Mesothelial cell of epicardium (in vitro differentiated cells): ENCODE data around the gene KRTAP13-1. TPM values are rescaled to one million over a fixed set of nuclear protein-coding genes. Genes with fewer than 3 reads are reported as not detected.

Experiments used
- DNase-seq, 2 experiments: peaks; one replicate each; pipeline ENCODE4 v3.0.0; 2021; ENCODE audit warnings: low spot score in 2 of 2; ENCODE audit not compliant: unreplicated experiment in 2 of 2
- H3K27ac Mint-ChIP-seq: 2 replicates; pipeline ENCODE4 v1.8.0; 2021; ENCODE audit warnings: mixed read lengths
- H3K27me3 Mint-ChIP-seq: 2 replicates; pipeline ENCODE4 v1.8.0; 2021; ENCODE audit warnings: low read depth, mixed read lengths
- H3K36me3 Mint-ChIP-seq: 2 replicates; pipeline ENCODE4 v1.8.0; 2021; ENCODE audit warnings: mixed read lengths
- H3K4me1 Mint-ChIP-seq: 2 replicates; pipeline ENCODE4 v1.8.0; 2021; ENCODE audit warnings: mixed read lengths
- H3K4me3 Mint-ChIP-seq: 2 replicates; pipeline ENCODE4 v1.8.0; 2021; ENCODE audit warnings: mild to moderate bottlenecking, moderate library complexity, mixed read lengths
- H3K9me3 Mint-ChIP-seq: 2 replicates; pipeline ENCODE4 v1.8.0; 2021; ENCODE audit warnings: mixed read lengths
- microRNA-seq: library from miRNA; unstranded; fragments of <30 nt; microRNA quantifications from one replicate; pipeline ENCODE4 v1.2.0, GENCODE V29; 2021; ENCODE audit warnings: inconsistent platforms, mixed read lengths
- total RNA-seq: library from RNA; stranded (reverse); gene quantifications from 3 replicates; pipeline ENCODE4 v1.2.1, GENCODE V29; 2021
- TF ChIP-seq, protein P1 (sequence below): fragments of 200-600 bp; sonication (generic); IDR thresholded peaks from one replicate; pipeline ENCODE4 v1.5.0; 2021; ENCODE audit warnings: antibody characterized with exemption; ENCODE audit not compliant: unreplicated experiment

Gene KRTAP13-1
- total RNA-seq, 1 donor from 2014 or later: not detected

DNA sequence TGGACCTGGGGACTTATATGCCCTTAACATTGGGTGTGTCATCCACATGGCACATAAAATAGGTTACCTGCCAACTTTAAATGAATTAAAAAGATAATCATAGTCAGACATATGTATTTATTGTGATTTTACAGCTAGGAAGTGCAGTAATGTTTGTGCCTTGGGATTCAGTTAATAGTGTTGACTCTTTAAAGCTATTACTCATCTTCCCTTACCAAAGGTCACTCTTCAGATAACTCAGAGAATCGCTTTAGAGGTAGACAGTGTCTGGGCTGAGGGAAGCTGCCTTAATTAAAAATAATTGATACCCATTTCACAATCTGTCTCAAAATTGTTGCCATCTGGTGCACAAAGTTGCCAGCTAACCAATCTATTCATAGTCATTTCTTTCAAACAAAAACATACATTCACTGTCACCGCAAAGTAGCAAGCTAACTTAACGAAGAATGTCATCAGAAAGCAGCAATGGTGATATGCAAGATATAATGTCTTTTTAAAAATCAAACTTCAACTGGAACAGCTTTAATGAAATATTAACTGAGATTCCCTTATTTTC is 41.3 kb downstream of the KRTAP13-1 start:
- no peaks in the 10 kb centered on the region for H3K36me3 Mint-ChIP-seq
- TF ChIP-seq, protein P1, sequence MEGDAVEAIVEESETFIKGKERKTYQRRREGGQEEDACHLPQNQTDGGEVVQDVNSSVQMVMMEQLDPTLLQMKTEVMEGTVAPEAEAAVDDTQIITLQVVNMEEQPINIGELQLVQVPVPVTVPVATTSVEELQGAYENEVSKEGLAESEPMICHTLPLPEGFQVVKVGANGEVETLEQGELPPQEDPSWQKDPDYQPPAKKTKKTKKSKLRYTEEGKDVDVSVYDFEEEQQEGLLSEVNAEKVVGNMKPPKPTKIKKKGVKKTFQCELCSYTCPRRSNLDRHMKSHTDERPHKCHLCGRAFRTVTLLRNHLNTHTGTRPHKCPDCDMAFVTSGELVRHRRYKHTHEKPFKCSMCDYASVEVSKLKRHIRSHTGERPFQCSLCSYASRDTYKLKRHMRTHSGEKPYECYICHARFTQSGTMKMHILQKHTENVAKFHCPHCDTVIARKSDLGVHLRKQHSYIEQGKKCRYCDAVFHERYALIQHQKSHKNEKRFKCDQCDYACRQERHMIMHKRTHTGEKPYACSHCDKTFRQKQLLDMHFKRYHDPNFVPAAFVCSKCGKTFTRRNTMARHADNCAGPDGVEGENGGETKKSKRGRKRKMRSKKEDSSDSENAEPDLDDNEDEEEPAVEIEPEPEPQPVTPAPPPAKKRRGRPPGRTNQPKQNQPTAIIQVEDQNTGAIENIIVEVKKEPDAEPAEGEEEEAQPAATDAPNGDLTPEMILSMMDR: no peak
- peaks cover 22% of the 10 kb centered on the region for H3K4me1 Mint-ChIP-seq
- peaks cover 11% of the 10 kb centered on the region for H3K27me3 Mint-ChIP-seq
- no peak overlapping the region for H3K4me3 Mint-ChIP-seq
- no peaks in the 10 kb centered on the region for H3K9me3 Mint-ChIP-seq
- no peak overlapping the region for H3K27ac Mint-ChIP-seq
- DNase-seq: no peak

DNA sequence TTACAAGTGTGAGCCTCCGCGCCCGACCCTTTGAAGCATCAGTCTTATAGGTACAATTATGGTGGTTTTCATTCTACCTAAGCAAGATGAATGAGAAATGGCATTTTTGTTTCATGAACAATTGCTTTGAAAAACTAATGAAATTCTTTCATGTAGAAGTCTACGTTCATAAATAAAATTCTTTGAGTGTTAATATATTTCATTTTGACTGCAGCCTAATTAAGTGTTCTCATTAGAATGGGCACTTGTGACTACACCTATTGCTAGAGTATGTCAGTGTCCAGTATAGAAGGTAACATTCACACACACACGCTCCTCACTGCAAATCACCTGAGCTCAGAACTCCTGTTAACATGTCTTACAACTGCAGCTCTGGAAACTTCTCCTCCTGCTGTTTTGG is 44.1 kb downstream of the KRTAP13-1 start, which contains the start of gene KRTAP15-1:
KRTAP15-1 (plus strand) TSS at position 301 of the 400 bp plus-strand sequence; CDS start at position 354, 53 bp downstream.
- TF ChIP-seq, protein P1: no peak
- DNase-seq: no peak
- H3K4me1 Mint-ChIP-seq: peaks cover 22% of the 10 kb centered on the region
- H3K36me3 Mint-ChIP-seq: no peaks in the 10 kb centered on the region
- H3K27ac Mint-ChIP-seq: no peak within 1 kb of the TSS
- H3K27me3 Mint-ChIP-seq: peaks cover 6% of the 10 kb centered on the region
- H3K9me3 Mint-ChIP-seq: no peaks in the 10 kb centered on the region
- H3K4me3 Mint-ChIP-seq: no peak within 1 kb of the TSS

DNA sequence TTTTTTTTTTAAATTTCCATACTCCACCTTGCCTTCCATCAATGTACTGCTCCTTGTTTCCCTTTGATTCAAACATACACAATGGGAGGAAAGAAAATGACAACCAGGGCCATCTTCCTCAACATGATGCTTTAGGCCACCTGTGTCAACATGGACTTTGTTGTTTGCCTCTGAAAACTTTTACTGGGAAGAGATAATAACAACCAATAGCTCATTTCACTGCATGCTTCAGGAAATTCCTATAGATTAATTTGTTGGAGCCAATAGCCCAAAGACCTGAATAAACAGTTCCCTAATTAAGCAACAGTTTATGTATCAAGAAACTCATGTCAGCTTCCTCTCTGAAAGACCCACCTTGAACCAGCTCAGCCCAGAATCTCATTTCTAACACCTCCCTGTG is 47.4 kb downstream of the KRTAP13-1 start:
- H3K27ac Mint-ChIP-seq: no peak overlapping the region
- no peaks in the 10 kb centered on the region for H3K36me3 Mint-ChIP-seq
- no peaks in the 10 kb centered on the region for H3K9me3 Mint-ChIP-seq
- peaks cover 7% of the 10 kb centered on the region for H3K4me1 Mint-ChIP-seq
- peaks cover 4% of the 10 kb centered on the region for H3K27me3 Mint-ChIP-seq
- H3K4me3 Mint-ChIP-seq: no peak overlapping the region
- TF ChIP-seq, protein P1: no peak
- no peak for DNase-seq

DNA sequence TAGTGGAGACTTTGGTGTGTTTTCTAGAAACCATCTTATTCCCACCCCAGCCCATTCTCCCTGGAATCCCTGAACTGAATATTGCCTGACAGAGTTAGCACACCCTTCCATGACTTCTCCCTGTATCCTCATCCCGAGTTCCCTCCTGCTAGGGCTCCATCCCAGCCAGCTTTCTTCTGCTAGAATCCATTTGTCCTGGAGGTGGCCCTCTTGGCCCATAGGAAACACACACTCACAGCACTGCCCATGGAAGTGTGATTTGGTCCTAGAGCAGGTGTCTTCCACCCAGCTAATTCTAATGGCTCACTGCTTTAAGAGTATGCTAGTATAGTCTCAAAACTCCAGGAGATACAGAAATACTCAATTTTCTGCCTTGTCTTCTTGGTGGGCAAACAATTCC is 48.4 kb downstream of the KRTAP13-1 start:
- H3K4me3 Mint-ChIP-seq: no peak overlapping the region
- H3K9me3 Mint-ChIP-seq: no peaks in the 10 kb centered on the region
- peaks cover 4% of the 10 kb centered on the region for H3K27me3 Mint-ChIP-seq
- TF ChIP-seq, protein P1: no peak
- no peaks in the 10 kb centered on the region for H3K4me1 Mint-ChIP-seq
- no peaks in the 10 kb centered on the region for H3K36me3 Mint-ChIP-seq
- H3K27ac Mint-ChIP-seq: no peak overlapping the region
- DNase-seq: no peak

Small RNA genes within 50 kb of the gene (microRNA-seq; reads per million reads assigned to microRNA genes)
- not detected for gene MIR4327

Other genes starting within 250 kb of the KRTAP13-1 start
- not detected in 3 replicates for gene CLDN17, start 229.2 kb upstream of the KRTAP13-1 start, total RNA-seq
- 1.2 to 1.4 TPM (median 1.2 TPM) in 3 replicates for gene CLDN8, start 179.9 kb upstream of the KRTAP13-1 start, total RNA-seq
- gene KRTAP24-1, start 113.1 kb upstream of the KRTAP13-1 start, total RNA-seq: not detected in 3 replicates
- not detected in 3 replicates for gene KRTAP25-1, start 106.5 kb upstream of the KRTAP13-1 start, total RNA-seq
- gene KRTAP26-1, start 75.7 kb upstream of the KRTAP13-1 start, total RNA-seq: not detected in 3 replicates
- gene KRTAP27-1, start 58.3 kb upstream of the KRTAP13-1 start, total RNA-seq: not detected in 3 replicates
- not detected in 3 replicates for gene KRTAP23-1, start 47.4 kb upstream of the KRTAP13-1 start, total RNA-seq
- gene KRTAP13-2, start 23.8 kb upstream of the KRTAP13-1 start, total RNA-seq: not detected in 3 replicates
- gene KRTAP13-3, start 29.9 kb downstream of the KRTAP13-1 start, total RNA-seq: not detected in 3 replicates
- gene KRTAP13-4, start 34.2 kb downstream of the KRTAP13-1 start, total RNA-seq: not detected in 3 replicates
- gene KRTAP15-1, start 44.2 kb downstream of the KRTAP13-1 start, total RNA-seq: not detected in 3 replicates
- not detected in 3 replicates for gene KRTAP19-1, start 84.3 kb downstream of the KRTAP13-1 start, total RNA-seq
- not detected in 3 replicates for gene KRTAP19-2, start 91.4 kb downstream of the KRTAP13-1 start, total RNA-seq
- not detected in 3 replicates for gene KRTAP19-3, start 96.0 kb downstream of the KRTAP13-1 start, total RNA-seq
- gene KRTAP19-4, start 101.1 kb downstream of the KRTAP13-1 start, total RNA-seq: not detected in 3 replicates
- not detected in 3 replicates for gene KRTAP19-5, start 106.1 kb downstream of the KRTAP13-1 start, total RNA-seq
- gene KRTAP19-6, start 145.8 kb downstream of the KRTAP13-1 start, total RNA-seq: not detected in 3 replicates
- gene KRTAP19-7, start 165.3 kb downstream of the KRTAP13-1 start, total RNA-seq: not detected in 3 replicates
- gene KRTAP22-2, start 194.4 kb downstream of the KRTAP13-1 start, total RNA-seq: not detected in 3 replicates
- gene KRTAP6-3, start 196.4 kb downstream of the KRTAP13-1 start, total RNA-seq: not detected in 3 replicates
- not detected in 3 replicates for gene KRTAP6-2, start 202.9 kb downstream of the KRTAP13-1 start, total RNA-seq
- not detected in 3 replicates for gene KRTAP22-1, start 205.1 kb downstream of the KRTAP13-1 start, total RNA-seq
- gene KRTAP6-1, start 217.9 kb downstream of the KRTAP13-1 start, total RNA-seq: not detected in 3 replicates
- gene KRTAP20-1, start 220.4 kb downstream of the KRTAP13-1 start, total RNA-seq: not detected in 3 replicates
- not detected in 3 replicates for gene KRTAP20-4, start 224.6 kb downstream of the KRTAP13-1 start, total RNA-seq
- gene KRTAP20-2, start 239.2 kb downstream of the KRTAP13-1 start, total RNA-seq: not detected in 3 replicates
- not detected in 3 replicates for gene KRTAP20-3, start 246.8 kb downstream of the KRTAP13-1 start, total RNA-seq